ENCODE data around the gene SFMBT2. TPM values are rescaled to one million over a fixed set of nuclear protein-coding genes. Genes with fewer than 3 reads are reported as not detected.
"Not testable (repeated sequence)": the region's sequence is repeated elsewhere in the genome, so short reads cannot be mapped to it uniquely, and the experiment has no call there.

Gene SFMBT2
- total RNA-seq, 1 donor from 2014 or later, result 18.7 TPM

GRCh38 chr10:7389346-7389745, 21.5 kb downstream of the SFMBT2 start:
- intact Hi-C loops (cut with micrococcal nuclease), result loop anchor here (5.0 kb wide), 1 partner anchor 82 kb away; no protein-coding TSS in a partner anchor
- Mint-ChIP-seq H3K4me3 (no peak overlapping the region), H3K36me3 (ENCODE audit: low read depth) (no peaks in the 10 kb centered on the region), H3K9me3 (no peaks in the 10 kb centered on the region), H3K27me3 (no peaks in the 10 kb centered on the region), H3K27ac (peak overlapping the region; percentile 14), H3K4me1 (peaks cover 34% of the 10 kb centered on the region)
- DNase-seq (no peak), ATAC-seq (ENCODE audit: low read depth) (no peak)
- ChIA-PET CTCF (no interaction called here), POLR2A (no interaction called here)
- TF ChIP-seq CTCF (IDR thresholded peaks at IDR 0.05), result no peak

- POLR2A ChIA-PET, result no interaction called here
- ATAC-seq (ENCODE audit: low read depth), result no peak
- CTCF ChIA-PET, result no interaction called here
- intact Hi-C loops (cut with micrococcal nuclease), result loop anchor here (5.0 kb wide), 1 partner anchor 81 kb away; no protein-coding TSS in a partner anchor
- Mint-ChIP-seq H3K27me3 (no peaks in the 10 kb centered on the region), H3K36me3 (ENCODE audit: low read depth) (no peaks in the 10 kb centered on the region), H3K9me3 (no peaks in the 10 kb centered on the region), H3K27ac (peak overlapping the region; percentile 43), H3K4me1 (peaks cover 33% of the 10 kb centered on the region), H3K4me3 (peak overlapping the region; percentile 7)
- no peak for DNase-seq
- no peak for TF ChIP-seq CTCF (IDR thresholded peaks at IDR 0.05)
Observed at GRCh38 chr10:7388602-7389001, 22.2 kb downstream of the SFMBT2 start.

DNA sequence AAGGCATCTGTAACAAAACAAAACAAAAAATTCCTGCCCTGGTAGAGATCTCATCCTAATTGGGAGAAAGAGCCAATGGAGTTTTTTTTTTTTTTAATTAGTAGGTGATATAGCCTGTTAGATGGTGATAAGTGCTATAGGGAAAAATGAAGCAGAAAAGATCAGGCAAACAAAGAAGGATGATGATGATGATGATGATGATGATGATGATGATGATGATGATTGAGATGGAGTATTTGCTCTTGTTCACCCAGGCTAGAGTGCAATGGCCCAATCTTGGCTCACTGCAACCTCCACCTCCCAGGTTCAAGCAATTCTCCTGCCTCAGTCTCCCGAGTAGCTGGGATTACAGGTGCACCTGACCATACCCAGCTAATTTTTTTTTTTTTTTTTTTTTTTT, 22.7 kb downstream of the SFMBT2 start:
- ATAC-seq (ENCODE audit: low read depth); H3K4me3 Mint-ChIP-seq; CTCF ChIA-PET: not testable (repeated sequence)

GRCh38 chr10:7385114-7385513, 25.7 kb downstream of the SFMBT2 start:
- Mint-ChIP-seq H3K36me3 (ENCODE audit: low read depth) (peaks cover 12% of the 10 kb centered on the region), H3K27ac (no peak overlapping the region), H3K27me3 (no peaks in the 10 kb centered on the region), H3K4me1 (peaks cover 24% of the 10 kb centered on the region), H3K9me3 (no peaks in the 10 kb centered on the region), H3K4me3 (no peak overlapping the region)
- ATAC-seq (ENCODE audit: low read depth), result no peak
- CTCF ChIA-PET, result no interaction called here
- DNase-seq, result no peak
- TF ChIP-seq CTCF (IDR thresholded peaks at IDR 0.05), result no peak
- intact Hi-C loops (cut with micrococcal nuclease), result loop anchor here (5.0 kb wide), 1 partner anchor 78 kb away; no protein-coding TSS in a partner anchor
- POLR2A ChIA-PET, result no interaction called here

More for the DNA sequence above, 22.7 kb downstream of the SFMBT2 start:
- not testable (repeated sequence) for DNase-seq; H3K27ac Mint-ChIP-seq; H3K27me3 Mint-ChIP-seq; H3K36me3 Mint-ChIP-seq (ENCODE audit: low read depth); H3K9me3 Mint-ChIP-seq
- peaks cover 32% of the 10 kb centered on the region for H3K4me1 Mint-ChIP-seq
- intact Hi-C loops (cut with micrococcal nuclease), result loop anchor here (5.0 kb wide), 1 partner anchor 81 kb away; no protein-coding TSS in a partner anchor
- POLR2A ChIA-PET, result interaction anchor here (0.6 kb wide), 1 partner anchor 17 kb away, joined by 4 read pairs; no protein-coding TSS in a partner anchor

GRCh38 chr10:7383442-7383841, 27.4 kb downstream of the SFMBT2 start:
- no peak for ATAC-seq (ENCODE audit: low read depth)
- Mint-ChIP-seq H3K27ac (no peak overlapping the region), H3K36me3 (ENCODE audit: low read depth) (peaks cover 22% of the 10 kb centered on the region), H3K9me3 (no peaks in the 10 kb centered on the region), H3K4me3 (no peak overlapping the region), H3K4me1 (peaks cover 13% of the 10 kb centered on the region), H3K27me3 (no peaks in the 10 kb centered on the region)
- ChIA-PET POLR2A (no interaction called here), CTCF (interaction anchor here (1.3 kb wide), 1 partner anchor 33 kb away, joined by 3 read pairs; no protein-coding TSS in a partner anchor)
- intact Hi-C loops (cut with micrococcal nuclease), result no loop called here
- no peak for TF ChIP-seq CTCF (IDR thresholded peaks at IDR 0.05)
- no peak for DNase-seq

- Mint-ChIP-seq H3K27me3 (no peaks in the 10 kb centered on the region), H3K4me3 (no peak overlapping the region), H3K27ac (no peak overlapping the region), H3K9me3 (no peaks in the 10 kb centered on the region), H3K4me1 (peaks cover 9% of the 10 kb centered on the region), H3K36me3 (ENCODE audit: low read depth) (peaks cover 32% of the 10 kb centered on the region)
- POLR2A ChIA-PET, result no interaction called here
- intact Hi-C loops (cut with micrococcal nuclease), result no loop called here
- ATAC-seq (ENCODE audit: low read depth), result no peak
- no peak for TF ChIP-seq CTCF (IDR thresholded peaks at IDR 0.05)
- no peak for DNase-seq
- CTCF ChIA-PET, result no interaction called here
Observed at GRCh38 chr10:7380704-7381241, 30.1 kb downstream of the SFMBT2 start.

All from activated B cell treated with CpG ODN at 0.5 μM for 24 hours (primary cell).